Glomerular visceral epithelial cell (primary cell): ENCODE results near the gene CCDC188.

Source experiments
- DNase-seq: peaks from one replicate; pipeline ENCODE4 v3.0.0-alpha.2; 2016; ENCODE audit errors: extremely low spot score

CCDC188 gene

DNA sequence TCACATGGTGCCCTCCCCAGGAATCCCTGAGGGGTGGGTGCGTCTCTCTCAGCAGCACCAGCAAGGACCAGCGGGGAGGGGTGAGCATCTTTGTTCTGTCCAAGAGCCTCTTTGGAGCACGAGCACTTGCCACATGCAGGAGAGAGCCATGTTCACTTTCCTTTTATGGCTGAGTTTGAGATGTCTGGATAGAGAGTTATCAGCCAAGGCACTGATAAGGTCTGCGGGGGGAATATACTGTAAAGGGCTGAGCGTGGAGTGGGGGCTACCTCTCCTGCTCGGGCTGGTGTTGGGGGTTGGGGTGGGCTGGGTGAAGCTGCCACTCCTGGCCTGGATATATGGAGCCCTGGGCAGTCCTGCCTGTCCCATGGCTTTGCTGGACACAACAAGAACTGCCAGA lies 34.9 kb upstream of the CCDC188 start:
- DNase-seq: no peak

DNA sequence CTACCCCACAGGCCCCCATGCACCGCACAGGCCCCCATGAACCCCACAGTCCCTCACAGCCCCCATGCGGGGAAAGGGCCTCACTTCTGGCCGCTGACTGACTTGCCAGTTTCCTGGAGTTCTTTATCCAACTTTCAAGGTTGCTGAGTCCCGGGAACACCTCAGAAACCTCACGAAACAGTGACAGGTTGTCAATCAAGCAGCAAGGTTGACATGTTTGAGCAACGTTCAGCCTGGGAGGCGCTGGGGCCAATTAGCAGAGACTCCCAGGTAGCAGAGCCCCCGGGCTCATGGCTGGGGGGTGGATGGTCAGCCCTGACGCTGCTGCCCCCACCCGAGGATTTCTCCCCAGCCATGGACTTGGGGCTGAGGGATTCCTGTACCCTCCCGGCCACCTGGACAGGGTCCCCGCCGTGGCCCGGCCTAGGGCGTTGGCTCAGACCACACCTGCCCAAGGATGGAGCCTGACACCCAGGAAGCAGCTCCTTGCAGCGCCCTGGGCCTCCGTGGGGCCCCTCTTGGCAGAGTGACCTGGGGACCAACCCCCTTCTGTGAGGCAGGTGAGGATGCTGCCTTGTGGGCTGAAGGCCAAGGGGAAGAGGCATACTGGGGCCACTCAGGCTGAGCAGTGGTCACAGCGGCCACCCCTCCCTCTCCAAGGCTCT lies 33.8 kb upstream of the CCDC188 start:
- DNase-seq: no peak

DNA sequence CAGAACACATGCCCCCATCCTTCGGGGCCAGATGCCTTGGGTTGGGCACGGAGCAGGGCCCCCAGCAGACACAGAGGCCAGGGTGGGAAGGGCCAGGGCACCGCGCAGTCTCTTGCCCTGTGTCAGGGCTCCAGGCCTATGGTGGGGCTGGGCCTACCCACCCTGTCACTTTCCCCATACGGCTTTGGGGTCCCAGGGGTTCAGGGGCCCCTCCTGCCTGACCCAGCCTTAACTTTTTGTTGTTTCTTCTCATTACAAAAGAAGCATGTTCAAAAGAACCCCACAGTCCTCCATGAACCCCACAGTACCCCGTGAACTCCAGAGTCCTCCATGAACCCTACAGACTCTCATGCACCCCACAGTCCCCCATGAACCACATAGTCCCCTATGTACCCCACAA lies 33.0 kb upstream of the CCDC188 start:
- DNase-seq: no peak

DNA sequence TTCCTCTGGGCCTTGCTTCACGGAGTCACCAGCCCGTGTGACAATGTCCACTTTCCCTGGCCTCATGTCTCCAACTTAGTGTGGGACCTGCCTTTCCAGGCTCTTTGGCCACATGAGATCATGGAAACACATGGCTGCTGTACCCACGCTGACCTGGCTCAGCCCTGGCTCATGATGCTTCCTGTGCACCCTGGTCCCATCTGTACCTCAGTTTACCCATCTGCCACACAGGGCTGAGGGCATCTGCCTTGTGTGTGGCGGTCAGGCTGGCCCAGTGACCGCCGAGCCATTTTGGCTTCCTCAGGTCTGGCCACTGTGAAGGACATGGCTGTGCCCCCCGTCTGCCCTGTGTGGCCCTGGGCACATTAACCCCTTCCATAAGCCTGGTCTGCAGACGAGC lies 32.2 kb upstream of the CCDC188 start:
- DNase-seq: no peak

DNA sequence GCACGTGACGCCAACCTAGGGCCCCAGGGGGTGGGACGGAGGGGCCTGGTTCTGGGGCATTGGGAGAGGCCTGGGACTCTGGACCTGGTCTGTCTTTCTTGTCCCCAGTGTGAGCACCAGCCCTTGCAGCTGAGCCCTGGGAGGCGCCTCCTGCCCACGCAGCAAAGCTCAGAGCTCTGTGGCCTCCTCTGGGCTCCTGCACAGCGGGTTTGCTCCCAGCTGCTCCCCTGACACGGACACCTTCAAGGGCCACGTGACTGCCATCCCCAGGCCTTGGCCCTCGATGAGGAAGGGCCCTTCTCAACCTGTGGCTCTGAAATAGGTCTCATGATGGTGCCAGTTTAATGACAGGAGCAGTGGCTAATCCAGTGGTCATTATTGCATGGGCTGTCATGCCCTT lies 31.5 kb upstream of the CCDC188 start:
- no peak for DNase-seq

DNA sequence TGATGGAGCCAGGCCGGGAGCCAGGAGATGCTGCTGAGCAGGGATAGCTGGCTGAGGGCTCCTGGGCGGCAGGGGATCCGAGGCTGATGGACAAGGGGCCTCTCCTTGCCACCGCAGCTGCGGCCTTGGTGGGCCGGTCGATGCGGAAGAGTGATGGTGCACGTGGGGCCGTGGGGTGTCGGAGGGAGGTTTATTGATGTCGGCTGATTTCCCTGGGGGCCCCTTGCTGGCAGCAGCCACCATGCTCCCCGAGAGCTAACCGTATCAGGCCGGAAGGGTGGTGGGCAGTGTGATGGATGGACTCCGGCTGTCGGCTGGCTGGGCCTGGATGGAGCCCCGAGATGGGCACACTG lies 31.0 kb upstream of the CCDC188 start:
- no peak for DNase-seq

DNA sequence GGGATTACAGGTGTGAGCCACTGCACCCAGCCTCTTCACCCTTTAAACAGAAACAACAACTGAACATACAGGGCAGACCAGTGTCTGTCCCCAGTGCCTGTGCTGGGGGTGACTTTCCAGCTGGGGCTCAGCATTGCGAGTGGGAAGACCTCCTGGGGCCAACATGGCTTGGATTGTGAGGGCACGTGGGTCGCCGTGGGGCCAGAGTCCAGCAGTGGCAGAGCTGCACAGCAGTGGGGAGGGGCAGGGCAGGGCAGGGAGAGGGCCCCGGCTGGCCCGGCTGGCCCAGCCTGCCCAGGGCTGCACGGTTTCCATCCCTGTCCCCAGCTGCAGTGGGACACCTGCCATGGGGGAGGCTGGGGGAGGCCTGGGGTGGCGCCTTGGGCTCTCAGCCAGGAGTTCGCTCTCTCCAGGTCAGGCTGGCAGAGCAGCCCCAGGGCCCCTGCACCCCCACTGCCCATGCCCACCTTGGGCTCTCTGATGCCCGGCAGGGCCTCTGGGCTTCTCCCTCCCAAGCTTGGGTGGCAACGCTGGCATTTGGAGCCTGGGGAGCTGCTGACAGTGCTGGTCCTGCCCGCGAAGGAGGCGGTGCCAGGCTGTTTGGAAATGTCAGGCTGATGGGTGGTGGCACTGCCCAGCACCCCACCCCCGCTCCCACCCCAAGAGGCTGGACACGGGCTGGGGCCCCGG lies 30.5 kb upstream of the CCDC188 start:
- no peak for DNase-seq

DNA sequence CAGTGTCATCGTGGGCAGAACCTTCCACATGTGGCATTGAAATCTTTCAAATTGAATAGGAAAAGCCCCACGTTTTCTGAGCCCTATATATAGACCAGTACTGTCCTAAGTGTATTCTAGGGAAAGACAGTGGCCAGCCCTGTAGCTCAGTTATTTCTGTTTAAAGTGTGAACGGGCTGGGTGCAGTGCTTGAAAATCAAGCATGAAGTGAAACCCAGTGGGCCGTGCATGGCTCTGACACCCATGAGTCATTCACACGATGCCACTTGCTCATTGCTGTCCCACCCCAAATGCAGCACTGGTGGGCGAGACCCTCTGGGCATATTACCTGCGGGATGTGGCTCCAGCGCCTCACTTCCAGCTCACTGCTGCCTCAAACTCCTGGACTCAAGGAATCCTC lies 29.8 kb upstream of the CCDC188 start:
- DNase-seq: no peak

DNA sequence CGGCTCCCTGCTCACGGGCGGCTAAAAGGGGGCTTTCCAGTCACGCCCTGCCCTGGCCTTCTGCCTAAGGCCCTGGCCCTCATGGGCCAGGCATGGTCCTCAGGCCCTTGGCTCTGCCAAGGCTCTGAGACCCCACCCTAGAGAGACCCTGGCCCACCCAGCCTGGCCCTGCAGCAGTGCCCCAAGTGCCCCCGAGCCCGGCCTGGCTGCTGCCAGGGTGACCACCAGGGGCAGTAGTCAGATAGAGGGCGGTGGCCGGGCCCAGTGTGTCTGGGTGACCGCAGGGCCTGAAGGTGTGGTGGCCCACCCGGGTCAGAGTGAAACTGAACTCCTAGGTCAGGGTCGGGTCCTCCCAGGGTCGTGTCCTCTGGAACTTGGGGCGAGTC lies 29.4 kb upstream of the CCDC188 start:
- DNase-seq: no peak

DNA sequence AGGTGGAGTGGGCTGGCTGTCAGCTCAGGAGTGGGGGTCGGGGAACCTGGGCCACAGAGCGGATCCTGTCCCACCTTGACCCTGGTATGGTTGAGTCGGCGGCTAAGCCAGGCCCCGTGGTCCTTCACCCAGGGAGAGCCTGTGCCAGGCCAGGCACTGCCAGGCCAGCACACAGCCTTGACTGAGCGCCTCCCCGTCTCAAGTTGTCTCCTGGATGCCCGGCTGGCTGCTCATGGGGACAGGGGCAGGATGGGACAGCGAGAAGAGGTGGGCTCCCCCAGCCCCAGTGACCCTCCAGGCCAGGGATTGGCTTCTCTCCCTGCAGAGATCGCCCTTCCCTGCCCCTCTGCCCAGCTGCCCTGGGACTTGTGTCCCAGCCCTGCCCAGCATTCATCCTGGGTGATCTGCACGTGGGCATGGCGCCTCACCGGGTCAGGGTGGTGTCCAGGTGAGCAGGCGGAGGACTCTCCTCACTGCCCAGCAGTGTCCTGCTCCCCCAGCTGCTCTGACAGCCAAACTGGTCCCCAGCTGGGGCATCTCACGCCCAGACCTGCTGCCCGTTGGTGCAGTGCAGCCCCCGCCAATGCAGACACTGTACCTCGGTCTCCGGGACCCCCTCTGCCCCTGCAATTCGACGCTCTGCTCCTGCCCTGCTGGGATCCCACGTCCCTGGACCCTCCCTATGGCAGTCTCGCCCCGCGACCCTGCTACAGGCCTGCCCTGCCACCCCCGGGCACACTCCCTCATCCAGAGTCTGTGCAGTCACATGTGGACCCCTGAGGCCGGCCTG lies 28.8 kb upstream of the CCDC188 start:
- DNase-seq: no peak

DNA sequence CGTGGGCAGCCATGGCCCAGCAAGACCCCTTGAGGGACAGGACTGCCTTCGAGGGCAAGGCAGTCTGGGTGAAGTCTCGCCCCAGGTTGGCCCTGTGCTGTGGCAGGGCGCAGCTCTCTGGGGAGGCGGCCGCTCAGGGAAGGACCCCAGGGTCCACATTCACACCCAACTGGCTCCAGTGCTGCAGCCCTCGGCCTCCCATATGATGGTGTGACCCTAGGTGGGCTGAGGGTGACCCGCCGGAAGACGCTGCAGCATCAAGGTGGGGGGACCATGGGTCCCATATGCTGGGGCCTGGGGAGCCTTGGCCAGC lies 28.0 kb upstream of the CCDC188 start:
- no peak for DNase-seq

DNA sequence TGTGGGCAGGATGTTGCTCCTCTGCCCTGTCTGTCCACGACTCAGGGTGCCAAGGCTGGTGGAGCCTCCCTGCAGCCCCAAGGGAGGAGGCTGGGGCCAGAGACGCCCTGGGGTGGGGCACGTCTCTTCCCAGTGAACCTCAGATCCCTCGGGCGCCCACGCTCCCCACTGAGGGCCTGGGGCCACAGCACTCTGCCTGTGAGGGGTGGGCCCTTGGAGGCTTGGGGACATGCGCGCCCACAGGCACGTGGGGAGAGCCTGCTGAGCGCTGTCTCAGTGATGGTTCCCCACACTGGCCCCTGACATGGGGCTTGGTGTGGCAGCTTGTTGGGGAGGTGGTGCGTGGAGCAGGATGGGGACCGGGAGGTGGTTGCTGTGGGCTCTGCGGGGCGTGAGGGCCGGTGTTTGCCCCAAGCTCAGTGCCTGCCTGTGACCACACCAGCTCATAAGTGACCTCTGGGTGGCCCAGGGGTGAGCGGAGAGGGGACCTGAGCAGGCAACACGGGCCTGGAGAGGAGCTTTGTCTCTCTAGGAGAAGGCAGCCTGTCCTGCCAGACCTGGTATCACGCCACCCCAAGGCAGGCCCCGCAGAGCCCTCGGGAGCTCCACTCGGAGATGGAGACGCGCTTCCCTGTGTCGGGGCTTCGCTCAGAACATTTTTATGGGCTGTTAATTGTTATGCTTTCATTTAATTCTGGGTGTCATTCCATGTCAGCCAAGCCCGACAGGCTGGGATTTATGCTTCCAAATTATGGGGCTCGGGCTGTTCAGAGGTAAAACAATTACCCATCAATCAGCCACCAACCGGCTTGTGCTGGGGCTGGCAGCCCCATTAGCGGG lies 27.4 kb upstream of the CCDC188 start:
- DNase-seq: no peak

DNA sequence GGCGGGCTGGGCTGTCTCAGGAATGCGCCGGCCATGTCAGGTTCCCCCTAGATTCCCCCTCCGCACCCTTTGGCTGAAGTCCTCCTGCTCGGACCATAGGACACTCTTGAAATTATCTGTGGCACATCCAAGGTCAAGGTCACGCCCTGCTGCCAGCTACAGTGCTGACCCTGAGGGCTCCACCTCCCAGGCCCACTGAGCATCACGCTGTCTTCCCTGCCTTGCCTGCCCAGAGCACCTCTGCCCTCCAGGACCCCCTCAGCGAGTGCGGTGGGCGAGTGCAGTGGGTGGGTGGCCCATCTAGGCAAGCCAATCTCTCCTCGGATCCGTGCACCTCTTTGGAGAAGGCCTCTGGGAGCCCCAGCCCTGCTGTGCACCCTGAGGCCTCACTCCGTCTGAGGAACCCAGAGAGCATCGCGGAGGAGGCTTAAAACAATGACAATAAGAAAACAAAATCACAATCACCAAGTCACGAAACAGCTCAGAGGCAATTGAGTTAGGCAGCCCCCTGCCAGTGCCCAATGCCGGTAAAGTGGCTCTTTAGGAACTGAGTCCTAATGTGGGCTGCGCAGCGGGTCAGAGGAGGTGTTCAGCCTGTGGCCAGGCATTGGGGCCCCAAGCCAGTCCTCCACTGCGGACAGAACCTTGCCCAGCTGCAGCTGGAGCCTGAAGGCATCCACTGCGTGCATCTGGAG lies 26.5 kb upstream of the CCDC188 start:
- no peak for DNase-seq

DNA sequence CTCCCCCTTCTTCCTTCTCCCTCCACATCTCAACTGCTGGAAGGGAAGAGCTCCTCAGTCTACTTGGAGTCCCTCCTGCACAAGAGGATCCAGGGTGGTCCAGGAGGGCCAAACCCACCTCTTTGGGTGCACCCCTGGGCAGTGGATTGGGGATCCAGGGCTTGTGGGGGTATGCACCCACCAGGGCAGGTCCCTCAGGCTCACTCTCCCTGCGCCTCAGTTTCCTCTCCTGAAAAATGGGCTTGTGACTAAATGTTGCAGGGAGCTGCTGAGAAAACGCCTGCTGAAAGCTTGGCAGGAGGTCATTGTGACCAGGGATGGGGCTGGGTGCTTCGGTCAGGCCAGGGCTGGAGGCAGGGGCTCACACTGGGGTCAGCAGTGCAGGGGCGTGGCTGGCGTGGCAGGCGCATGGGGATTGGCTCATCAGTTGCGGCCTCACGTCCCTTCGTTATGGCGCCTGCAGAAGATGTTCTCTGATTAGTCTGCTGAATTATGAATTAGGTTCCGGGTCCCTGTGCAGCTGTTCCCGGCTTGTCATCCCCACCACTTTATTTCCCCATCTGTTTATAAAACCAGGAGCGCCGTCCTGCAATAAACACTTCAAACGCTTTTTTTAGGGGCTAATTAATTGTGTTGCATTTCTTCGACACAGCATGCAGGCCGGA lies 25.7 kb upstream of the CCDC188 start:
- no peak for DNase-seq

DNA sequence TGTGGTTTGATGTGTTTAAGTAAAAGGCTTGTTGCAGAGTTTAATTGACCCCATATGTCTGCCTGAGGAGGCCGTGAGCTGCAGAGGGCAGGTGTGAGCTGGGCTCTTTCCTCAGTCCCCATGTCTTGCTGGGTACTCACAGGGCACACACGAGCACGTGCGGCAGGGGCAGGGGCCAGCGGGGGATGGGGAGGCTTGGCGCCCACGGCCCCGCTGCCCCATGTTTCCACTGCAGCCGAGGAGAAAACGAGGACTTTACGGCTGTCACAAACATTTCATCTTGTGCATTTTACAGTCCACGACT lies 24.7 kb upstream of the CCDC188 start:
- no peak for DNase-seq

DNA sequence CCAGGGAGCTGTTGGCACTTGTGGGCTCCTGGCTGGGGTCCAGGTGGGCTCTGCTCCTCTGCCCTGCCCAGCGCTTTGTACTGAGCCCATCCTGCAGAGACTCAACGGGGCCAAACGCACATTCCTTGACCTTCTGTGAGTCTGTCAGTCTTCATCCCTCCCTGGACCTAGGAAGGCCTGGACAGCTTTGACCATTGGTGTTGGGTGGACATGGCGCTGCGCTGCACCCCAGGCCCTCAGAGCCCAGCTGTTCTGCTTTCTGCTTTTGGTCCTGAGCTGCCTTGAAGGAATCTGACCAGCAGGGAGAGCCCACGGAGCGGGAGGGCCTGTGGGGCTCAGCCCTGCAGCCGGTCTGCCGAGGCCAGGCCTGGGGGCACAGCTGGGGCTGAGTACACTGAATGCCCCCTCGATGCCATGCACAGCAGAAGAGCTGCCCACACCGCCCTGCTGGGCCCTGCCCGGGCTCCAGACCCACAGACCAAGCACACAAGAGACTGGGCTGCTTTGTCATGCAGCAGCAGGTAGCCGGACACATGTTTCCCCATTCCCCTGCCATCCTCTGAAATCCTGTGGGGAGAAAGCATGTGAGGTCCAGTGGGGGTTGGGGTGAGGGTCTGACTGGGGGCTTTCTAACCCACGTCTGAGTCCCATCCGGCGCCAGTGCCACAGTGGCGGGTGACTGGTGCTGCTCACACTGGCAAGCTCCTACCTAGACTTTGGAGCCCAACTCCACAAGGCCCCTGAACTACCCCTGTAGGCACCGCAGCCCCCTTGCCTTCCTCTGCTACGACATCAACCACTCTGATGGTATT lies 24.1 kb upstream of the CCDC188 start:
- no peak for DNase-seq

DNA sequence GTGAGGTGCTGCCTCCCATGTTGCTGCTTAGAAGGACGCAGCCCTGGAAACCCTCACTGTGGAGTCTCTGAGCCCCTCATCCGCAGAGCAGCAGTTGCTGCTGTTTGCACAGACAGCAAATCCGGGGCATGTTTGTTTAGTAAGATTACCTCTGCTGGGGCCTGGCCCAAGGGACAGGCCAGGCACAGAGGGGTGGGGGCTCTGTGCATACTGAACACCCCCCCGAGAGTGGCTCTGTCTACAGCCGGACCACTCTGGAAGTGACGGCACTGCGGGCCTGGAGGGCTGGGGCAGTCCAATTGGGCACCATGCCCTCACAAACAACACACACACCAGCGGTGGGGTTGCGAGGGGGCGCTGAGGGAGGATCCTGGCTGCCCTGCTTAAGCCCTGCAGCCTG lies 22.9 kb upstream of the CCDC188 start:
- DNase-seq: no peak

DNA sequence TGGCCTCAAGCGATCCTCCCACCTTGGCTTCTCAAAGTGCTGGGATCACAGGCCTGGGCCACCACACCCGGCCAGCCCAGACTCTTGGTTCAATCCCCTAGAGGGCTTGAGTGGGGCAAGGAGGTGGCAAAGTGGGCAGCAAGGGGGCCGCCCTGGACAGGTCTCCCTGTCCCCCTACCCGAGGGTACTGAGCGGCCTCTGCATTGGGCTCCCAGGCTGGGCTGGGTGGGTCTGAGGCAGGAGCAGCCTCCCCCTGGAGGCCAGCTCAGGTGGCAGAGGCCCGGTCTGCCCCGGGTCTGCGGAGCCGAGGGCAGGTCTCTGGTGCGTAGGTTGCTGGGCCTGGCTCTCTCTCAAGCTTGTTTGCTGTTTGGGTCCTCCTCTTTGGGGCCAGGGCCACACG lies 22.4 kb upstream of the CCDC188 start:
- DNase-seq: no peak

DNA sequence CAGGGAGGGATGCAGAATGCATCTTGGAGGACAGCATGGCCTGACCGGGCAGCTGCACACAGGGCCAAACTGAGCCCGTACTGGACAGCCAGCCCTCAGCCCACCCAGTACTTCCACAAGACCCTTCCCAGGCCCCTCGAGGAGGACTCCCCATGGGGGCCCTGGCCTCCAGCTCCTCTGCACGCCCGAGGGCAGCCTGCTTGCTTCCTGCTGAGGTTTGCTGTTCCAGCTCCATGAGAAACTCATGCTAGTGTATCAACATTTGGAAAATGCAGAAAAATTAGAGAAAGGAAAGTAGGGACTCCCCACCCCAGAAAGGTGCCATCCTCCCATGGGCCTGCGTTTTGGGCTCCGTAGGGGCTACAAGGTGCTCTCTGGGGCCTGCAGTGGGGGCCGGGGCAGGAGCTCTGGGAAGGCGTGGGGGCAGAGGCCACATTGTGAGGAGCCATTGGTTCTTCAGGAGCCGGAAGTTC lies 21.3 kb upstream of the CCDC188 start:
- no peak for DNase-seq

DNA sequence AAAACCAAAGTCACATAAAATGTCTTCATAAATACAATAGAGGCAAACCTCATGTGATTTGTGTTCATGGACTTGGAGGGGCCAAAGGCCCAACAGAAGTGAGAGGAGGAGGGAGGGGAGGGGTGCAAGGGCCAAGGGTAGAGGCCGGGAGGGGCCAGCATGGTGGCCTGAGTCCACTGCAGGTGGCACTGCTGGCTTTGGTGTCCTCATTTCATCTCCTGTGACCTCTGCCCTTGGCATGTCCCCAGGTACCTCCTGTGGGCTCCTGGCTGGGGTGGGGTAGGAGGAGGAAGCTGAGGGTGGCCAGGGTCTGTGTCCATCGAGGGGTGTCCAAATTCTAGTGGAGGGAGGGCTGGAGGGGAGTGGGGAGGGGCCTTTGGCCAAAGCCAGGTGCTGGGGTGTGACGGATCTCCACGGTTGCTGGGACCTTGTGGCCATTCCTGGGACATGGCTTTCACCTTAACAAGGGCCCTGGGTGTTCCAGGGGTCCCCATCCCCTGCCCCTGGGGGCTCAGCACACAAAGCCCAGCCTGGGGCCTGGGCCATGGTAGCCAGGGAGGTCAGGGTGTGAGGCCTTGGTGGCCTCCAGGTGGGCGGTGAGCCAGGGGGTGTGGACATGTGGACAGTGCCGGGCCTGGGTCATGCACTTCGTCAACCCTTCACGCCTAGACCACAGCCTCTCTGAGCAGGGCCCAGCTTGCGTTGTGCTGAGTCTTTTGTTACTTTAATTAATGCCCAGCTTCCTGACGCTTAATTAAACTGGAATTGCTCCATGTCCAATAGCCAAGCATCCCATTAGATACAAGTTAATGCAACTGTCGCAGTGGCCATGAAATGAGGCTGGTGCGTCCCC lies 20.7 kb upstream of the CCDC188 start:
- no peak for DNase-seq
